Activated CD4-positive, alpha-beta T cell treated with anti-CD3 and anti-CD28 coated beads, Interleukin-2, amount 50 U/mL, for 48 hours (primary cell): ENCODE data around the gene ZBTB43.
A peak's percentile ranks its signal among the peaks of the same experiment; 100 is the strongest.
"Not testable (repeated sequence)": the region's sequence is repeated elsewhere in the genome, so short reads cannot be mapped to it uniquely, and the experiment has no call there.

Source experiments
- DNase-seq, 2 experiments: peaks; one replicate each; pipeline ENCODE4 v3.0.0-alpha.2; 2020

Gene ZBTB43

GRCh38 chr9:126804696-126805553 lies at the start of gene ZBTB43:
Gene ZBTB43, plus strand, starts transcription at chr9:126805040. Its CDS starts 27,470 bp downstream, at chr9:126832510.
- peak; percentile 98 to 99 for DNase-seq

- DNase-seq: no peak
Observed at GRCh38 chr9:126755317-126755875, 49.4 kb upstream of the ZBTB43 start.

- DNase-seq: no peak
Observed at GRCh38 chr9:126756238-126756637, 48.6 kb upstream of the ZBTB43 start.

- no peak for DNase-seq
Observed at GRCh38 chr9:126756876-126757415, 47.9 kb upstream of the ZBTB43 start.

GRCh38 chr9:126758916-126759585 lies 45.8 kb upstream of the ZBTB43 start:
- no peak for DNase-seq

GRCh38 chr9:126761274-126761673 lies 43.6 kb upstream of the ZBTB43 start:
- no peak for DNase-seq

- DNase-seq: no peak
Observed at GRCh38 chr9:126763130-126763764, 41.6 kb upstream of the ZBTB43 start.

- peak; percentile 3 to 10 for DNase-seq
Observed at GRCh38 chr9:126773004-126773607, 31.7 kb upstream of the ZBTB43 start.

GRCh38 chr9:126775926-126776325 lies 28.9 kb upstream of the ZBTB43 start:
- no peak for DNase-seq

GRCh38 chr9:126777733-126778132 lies 27.1 kb upstream of the ZBTB43 start:
- DNase-seq: peak in 1 of 2 experiments; percentile 6

- no peak for DNase-seq
Observed at GRCh38 chr9:126778141-126778540, 26.7 kb upstream of the ZBTB43 start.

- DNase-seq: not testable (repeated sequence)
Observed at GRCh38 chr9:126778696-126779095, 26.1 kb upstream of the ZBTB43 start.

- peak; percentile 90 for DNase-seq
Observed at GRCh38 chr9:126781186-126782052, 23.4 kb upstream of the ZBTB43 start.

GRCh38 chr9:126782053-126782388 lies 22.8 kb upstream of the ZBTB43 start:
- no peak for DNase-seq

GRCh38 chr9:126783949-126784348 lies 20.9 kb upstream of the ZBTB43 start:
- DNase-seq: no peak

- DNase-seq: no peak
Observed at GRCh38 chr9:126784401-126784800, 20.4 kb upstream of the ZBTB43 start.

GRCh38 chr9:126784841-126785240 lies 20.0 kb upstream of the ZBTB43 start:
- not testable (repeated sequence) for DNase-seq

GRCh38 chr9:126788046-126788445 lies 16.8 kb upstream of the ZBTB43 start:
- no peak for DNase-seq

- no peak for DNase-seq
Observed at GRCh38 chr9:126788634-126789349, 16.0 kb upstream of the ZBTB43 start.

- no peak for DNase-seq
Observed at GRCh38 chr9:126790561-126790960, 14.3 kb upstream of the ZBTB43 start.
